ENCODE data around the gene HSD17B7.
"Not testable (repeated sequence)": the region's sequence is repeated elsewhere in the genome, so short reads cannot be mapped to it uniquely, and the experiment has no call there.

Gene HSD17B7

GRCh38 chr1:162818666-162819065 is 28.2 kb downstream of the HSD17B7 start:
- H3K36me3 ChIP-seq (ENCODE audit: control insufficient read depth, insufficient read depth, low read length); H3K9ac ChIP-seq (ENCODE audit: low read length); H3K4me3 ChIP-seq (ENCODE audit: low read length); H3K9me3 ChIP-seq (ENCODE audit: control insufficient read depth, low read length): not testable (repeated sequence)
- Histone ChIP-seq H3K27me3 (ENCODE audit: control insufficient read depth, insufficient read depth, low read length) (peaks cover 10% of the 10 kb centered on the region), H3K4me1 (ENCODE audit: control insufficient read depth, insufficient read depth, low read length) (peaks cover 12% of the 10 kb centered on the region)

GRCh38 chr1:162822391-162823200 is 32.1 kb downstream of the HSD17B7 start:
- peak overlapping the region; percentile 28 for H3K4me3 ChIP-seq (ENCODE audit: low read length)
- no peaks in the 10 kb centered on the region for H3K36me3 ChIP-seq (ENCODE audit: control insufficient read depth, insufficient read depth, low read length)
- peak overlapping the region; percentile 4 for H3K9ac ChIP-seq (ENCODE audit: low read length)
- H3K4me1 ChIP-seq (ENCODE audit: control insufficient read depth, insufficient read depth, low read length) = peaks cover 12% of the 10 kb centered on the region
- peaks cover 16% of the 10 kb centered on the region for H3K27me3 ChIP-seq (ENCODE audit: control insufficient read depth, insufficient read depth, low read length)
- H3K9me3 ChIP-seq (ENCODE audit: control insufficient read depth, low read length) = no peaks in the 10 kb centered on the region

GRCh38 chr1:162823231-162823630 is 32.7 kb downstream of the HSD17B7 start:
- no peaks in the 10 kb centered on the region for H3K36me3 ChIP-seq (ENCODE audit: control insufficient read depth, insufficient read depth, low read length)
- H3K27me3 ChIP-seq (ENCODE audit: control insufficient read depth, insufficient read depth, low read length) = peaks cover 16% of the 10 kb centered on the region
- peaks cover 12% of the 10 kb centered on the region for H3K4me1 ChIP-seq (ENCODE audit: control insufficient read depth, insufficient read depth, low read length)
- H3K9ac ChIP-seq (ENCODE audit: low read length) = no peak overlapping the region
- no peaks in the 10 kb centered on the region for H3K9me3 ChIP-seq (ENCODE audit: control insufficient read depth, low read length)
- H3K4me3 ChIP-seq (ENCODE audit: low read length) = no peak overlapping the region

GRCh38 chr1:162823771-162824525 is 33.4 kb downstream of the HSD17B7 start:
- Histone ChIP-seq H3K9ac (ENCODE audit: low read length) (no peak overlapping the region), H3K9me3 (ENCODE audit: control insufficient read depth, low read length) (no peaks in the 10 kb centered on the region), H3K4me3 (ENCODE audit: low read length) (no peak overlapping the region), H3K36me3 (ENCODE audit: control insufficient read depth, insufficient read depth, low read length) (no peaks in the 10 kb centered on the region), H3K27me3 (ENCODE audit: control insufficient read depth, insufficient read depth, low read length) (peaks cover 16% of the 10 kb centered on the region), H3K4me1 (ENCODE audit: control insufficient read depth, insufficient read depth, low read length) (peaks cover 12% of the 10 kb centered on the region)

- Histone ChIP-seq H3K4me3 (ENCODE audit: low read length) (no peak overlapping the region), H3K9ac (ENCODE audit: low read length) (no peak overlapping the region), H3K4me1 (ENCODE audit: control insufficient read depth, insufficient read depth, low read length) (no peaks in the 10 kb centered on the region), H3K9me3 (ENCODE audit: control insufficient read depth, low read length) (no peaks in the 10 kb centered on the region), H3K27me3 (ENCODE audit: control insufficient read depth, insufficient read depth, low read length) (peaks cover 6% of the 10 kb centered on the region), H3K36me3 (ENCODE audit: control insufficient read depth, insufficient read depth, low read length) (no peaks in the 10 kb centered on the region)
Measured at GRCh38 chr1:162829268-162829667, 38.8 kb downstream of the HSD17B7 start.

GRCh38 chr1:162832470-162832869 is 42.0 kb downstream of the HSD17B7 start:
- Histone ChIP-seq H3K4me1 (ENCODE audit: control insufficient read depth, insufficient read depth, low read length) (no peaks in the 10 kb centered on the region), H3K36me3 (ENCODE audit: control insufficient read depth, insufficient read depth, low read length) (no peaks in the 10 kb centered on the region), H3K9ac (ENCODE audit: low read length) (no peak overlapping the region), H3K4me3 (ENCODE audit: low read length) (no peak overlapping the region), H3K9me3 (ENCODE audit: control insufficient read depth, low read length) (no peaks in the 10 kb centered on the region), H3K27me3 (ENCODE audit: control insufficient read depth, insufficient read depth, low read length) (no peaks in the 10 kb centered on the region)

GRCh38 chr1:162835157-162835899 is 44.8 kb downstream of the HSD17B7 start:
- Histone ChIP-seq H3K27me3 (ENCODE audit: control insufficient read depth, insufficient read depth, low read length) (no peaks in the 10 kb centered on the region), H3K9ac (ENCODE audit: low read length) (no peak overlapping the region), H3K9me3 (ENCODE audit: control insufficient read depth, low read length) (no peaks in the 10 kb centered on the region), H3K4me1 (ENCODE audit: control insufficient read depth, insufficient read depth, low read length) (no peaks in the 10 kb centered on the region), H3K36me3 (ENCODE audit: control insufficient read depth, insufficient read depth, low read length) (no peaks in the 10 kb centered on the region), H3K4me3 (ENCODE audit: low read length) (no peak overlapping the region)

GRCh38 chr1:162838863-162839262 is 48.4 kb downstream of the HSD17B7 start:
- Histone ChIP-seq H3K9ac (ENCODE audit: low read length) (no peak overlapping the region), H3K27me3 (ENCODE audit: control insufficient read depth, insufficient read depth, low read length) (no peaks in the 10 kb centered on the region), H3K4me1 (ENCODE audit: control insufficient read depth, insufficient read depth, low read length) (no peaks in the 10 kb centered on the region), H3K36me3 (ENCODE audit: control insufficient read depth, insufficient read depth, low read length) (no peaks in the 10 kb centered on the region), H3K4me3 (ENCODE audit: low read length) (no peak overlapping the region), H3K9me3 (ENCODE audit: control insufficient read depth, low read length) (no peaks in the 10 kb centered on the region)

- Histone ChIP-seq H3K27me3 (ENCODE audit: control insufficient read depth, insufficient read depth, low read length) (no peaks in the 10 kb centered on the region), H3K9me3 (ENCODE audit: control insufficient read depth, low read length) (no peaks in the 10 kb centered on the region), H3K36me3 (ENCODE audit: control insufficient read depth, insufficient read depth, low read length) (no peaks in the 10 kb centered on the region), H3K9ac (ENCODE audit: low read length) (no peak overlapping the region), H3K4me1 (ENCODE audit: control insufficient read depth, insufficient read depth, low read length) (no peaks in the 10 kb centered on the region), H3K4me3 (ENCODE audit: low read length) (no peak overlapping the region)
Measured at GRCh38 chr1:162840250-162840839, 49.8 kb downstream of the HSD17B7 start.

- Histone ChIP-seq H3K27me3 (ENCODE audit: control insufficient read depth, insufficient read depth, low read length) (no peaks in the 10 kb centered on the region), H3K4me3 (ENCODE audit: low read length) (no peak overlapping the region), H3K4me1 (ENCODE audit: control insufficient read depth, insufficient read depth, low read length) (no peaks in the 10 kb centered on the region), H3K9me3 (ENCODE audit: control insufficient read depth, low read length) (no peaks in the 10 kb centered on the region), H3K36me3 (ENCODE audit: control insufficient read depth, insufficient read depth, low read length) (no peaks in the 10 kb centered on the region), H3K9ac (ENCODE audit: low read length) (no peak overlapping the region)
Measured at GRCh38 chr1:162844153-162844552, 53.7 kb downstream of the HSD17B7 start.

- no peaks in the 10 kb centered on the region for H3K27me3 ChIP-seq (ENCODE audit: control insufficient read depth, insufficient read depth, low read length)
- H3K4me3 ChIP-seq (ENCODE audit: low read length) = no peak overlapping the region
- H3K9me3 ChIP-seq (ENCODE audit: control insufficient read depth, low read length) = no peaks in the 10 kb centered on the region
- no peaks in the 10 kb centered on the region for H3K36me3 ChIP-seq (ENCODE audit: control insufficient read depth, insufficient read depth, low read length)
- no peaks in the 10 kb centered on the region for H3K4me1 ChIP-seq (ENCODE audit: control insufficient read depth, insufficient read depth, low read length)
- no peak overlapping the region for H3K9ac ChIP-seq (ENCODE audit: low read length)
Measured at GRCh38 chr1:162846256-162847212, 56.0 kb downstream of the HSD17B7 start.
